K562 (cell line): ENCODE measurements around the gene TXNDC8. TPM values are rescaled to one million over a fixed set of nuclear protein-coding genes. Genes with fewer than 3 reads are reported as not detected.

Source experiments
- ATAC-seq: fragments of 200-7000 bp; cut with Tn5 transposase; 3 replicates; pipeline ENCODE4 v1.9.1; 2020; ENCODE audit warnings: moderate library complexity
- BruUV-seq: library from RNA; stranded (reverse); fragments of 400-500 nt; replicated peaks from 2 replicates; lab custom pipeline; 2021; lab: Mats Ljungman, UMichigan
- CTCF ChIA-PET: fragments of 300-600 bp; formaldehyde crosslinking; extraction: SDS; loops from one replicate; lab custom pipeline; 2021; ENCODE audit warnings: low intra/inter-chr PET ratio; lab: Yijun Ruan, JAX
- POLR2A ChIA-PET: fragments of 300-600, 350-650 bp; sonication (Branson Sonifier 250); formaldehyde crosslinking; extraction: SDS; loops from one replicate; lab custom pipeline; 2021; ENCODE audit warnings: antibody characterized with exemption, inconsistent platforms; lab: Yijun Ruan, JAX
- DNase-seq, 4 experiments: peaks; one replicate each; pipeline versions ENCODE4 v3.0.0 to v3.0.0-alpha.2; 2011 to 2018; ENCODE audit warnings: low spot score in 3 of 4, mixed read lengths in 3 of 4; ENCODE audit errors: extremely low read depth in 1 of 4
- FAIRE-seq: peaks from 2 replicates; lab custom pipeline; 2011; peaks lifted over from hg19 to GRCh38; lab: Jason Lieb, UNC
- H2AFZ ChIP-seq: 2 replicates; pipeline ENCODE4 v1.6.0; 2011; ENCODE audit warnings: low read depth, low read length, control low read depth, inconsistent platforms
- H3K27ac ChIP-seq: fragments of 200-600 bp; 3 replicates; pipeline ENCODE4 v1.8.0; 2011; ENCODE audit warnings: low read depth, mild to moderate bottlenecking, control low read depth, inconsistent platforms, low read length, moderate library complexity, mixed read lengths; ENCODE audit errors: extremely low read depth
- H3K27me3 ChIP-seq, 2 experiments: fragments of 300-600 bp in 1 of 2; 2 replicates in 1 of 2; 3 replicates in 1 of 2; pipeline versions ENCODE4 v1.6.0 to v1.8.0; 2011; ENCODE audit warnings: inconsistent platforms in 2 of 2, low read length in 2 of 2, mild to moderate bottlenecking in 1 of 2, mixed read lengths in 1 of 2, moderate library complexity in 1 of 2; ENCODE audit not compliant: control insufficient read depth in 2 of 2, insufficient read depth in 2 of 2
- H3K36me3 ChIP-seq: fragments of 300-600 bp; 3 replicates; pipeline ENCODE4 v1.8.0; 2011; ENCODE audit warnings: mild to moderate bottlenecking, low read length, inconsistent platforms; ENCODE audit not compliant: control insufficient read depth, insufficient read depth
- H3K4me1 ChIP-seq, 2 experiments: fragments of 200-600 bp in 1 of 2; replicated peaks in 1 of 2; 2 replicates in 1 of 2; 3 replicates in 1 of 2; pipeline versions ENCODE4 v1.5.1 to v1.8.0; 2011; ENCODE audit warnings: inconsistent platforms in 2 of 2, low read length in 2 of 2, mild to moderate bottlenecking in 1 of 2, mixed read lengths in 1 of 2, moderate library complexity in 1 of 2; ENCODE audit not compliant: control insufficient read depth in 2 of 2, insufficient read depth in 2 of 2
- H3K4me2 ChIP-seq: 2 replicates; pipeline ENCODE4 v1.6.1; 2011; ENCODE audit warnings: low read length, control low read depth, inconsistent platforms, mixed read lengths; ENCODE audit not compliant: insufficient read depth
- H3K4me3 ChIP-seq: fragments of 200-600 bp; sonication (generic), shearing (Covaris generic); 2 replicates; pipeline ENCODE4 v1.5.1; 2016; ENCODE audit warnings: control low read depth, inconsistent platforms
- H3K79me2 ChIP-seq: fragments of 200-600 bp; 3 replicates; pipeline ENCODE4 v1.8.0; 2011; ENCODE audit warnings: low read length, inconsistent platforms; ENCODE audit not compliant: control insufficient read depth, insufficient read depth
- H3K9ac ChIP-seq, 2 experiments: 2 replicates each; pipeline versions ENCODE4 v1.6.0 to v1.6.1; 2011; ENCODE audit warnings: low read depth in 2 of 2, low read length in 2 of 2, control low read depth in 1 of 2, inconsistent platforms in 1 of 2, mild to moderate bottlenecking in 1 of 2, mixed read lengths in 1 of 2; ENCODE audit not compliant: insufficient read depth in 1 of 2
- H3K9me1 ChIP-seq: one replicate; pipeline ENCODE4 v1.6.0; 2011; ENCODE audit warnings: inconsistent platforms, mild to moderate bottlenecking, low read length, moderate library complexity; ENCODE audit not compliant: control insufficient read depth, insufficient read depth
- H3K9me3 ChIP-seq: replicated peaks from 2 replicates; pipeline ENCODE4 v1.5.1; 2011; ENCODE audit warnings: low read depth, low read length, inconsistent platforms; ENCODE audit not compliant: control insufficient read depth, insufficient read depth
- H4K20me1 ChIP-seq: replicated peaks from 2 replicates; pipeline ENCODE4 v1.6.1; 2011; ENCODE audit warnings: low read length, inconsistent platforms, mixed read lengths; ENCODE audit not compliant: control insufficient read depth, insufficient read depth
- CEBPB ChIP-seq: fragments of 450-650 bp; IDR thresholded peaks from 2 replicates; pipeline ENCODE4 v1.6.1; 2016; ENCODE audit warnings: missing genetic modification characterization, missing compliant biosample characterization
- HEY1 ChIP-seq: fragments of 250-450 bp; sonication (Bioruptor Pico); IDR thresholded peaks from 2 replicates; pipeline ENCODE4 v1.5.0; 2020; ENCODE audit warnings: mild to moderate bottlenecking, moderate library complexity, borderline replicate concordance
- HMG20B ChIP-seq: fragments of 250-450 bp; sonication (Bioruptor Pico); IDR thresholded peaks from 2 replicates; pipeline ENCODE4 v1.5.0; 2021; ENCODE audit warnings: mild to moderate bottlenecking
- LARP7 ChIP-seq: fragments of 450-650 bp; IDR thresholded peaks from 2 replicates; pipeline ENCODE4 v1.6.1; 2016
- MAFF ChIP-seq: IDR thresholded peaks from 2 replicates; pipeline ENCODE4 v1.6.1; 2012; ENCODE audit warnings: low read length, improper control_type of control experiment
- MECOM ChIP-seq: fragments of 250-450 bp; sonication (Bioruptor Pico); IDR thresholded peaks from 2 replicates; pipeline ENCODE4 v1.8.0; 2022; ENCODE audit warnings: inconsistent platforms
- MTA1 ChIP-seq: fragments of 450-650 bp; IDR thresholded peaks from 2 replicates; pipeline ENCODE4 v1.6.1; 2017; ENCODE audit warnings: borderline replicate concordance
- NUFIP1 ChIP-seq: fragments of 450-650 bp; IDR thresholded peaks from 2 replicates; pipeline ENCODE4 v1.6.1; 2018; ENCODE audit not compliant: partially characterized antibody
- PYGO2 ChIP-seq: fragments of 450-650 bp; IDR thresholded peaks from 2 replicates; pipeline ENCODE4 v1.6.1; 2016; ENCODE audit warnings: mild to moderate bottlenecking, missing genetic modification characterization, moderate library complexity, missing compliant biosample characterization
- SRSF9 ChIP-seq: fragments of 200-400 bp; formaldehyde crosslinking; IDR thresholded peaks from 2 replicates; pipeline ENCODE4 v1.6.1; 2017; ENCODE audit warnings: low read depth, low read length, borderline replicate concordance
- TAF7 ChIP-seq: fragments of 450-650 bp; IDR thresholded peaks from 2 replicates; pipeline ENCODE4 v1.6.1; 2016; ENCODE audit warnings: missing genetic modification characterization, missing compliant biosample characterization
- TEAD1 ChIP-seq, 2 experiments: fragments of 450-650 bp in 1 of 2; sonication (generic) in 1 of 2; formaldehyde crosslinking; IDR thresholded peaks; 2 replicates each; pipeline versions ENCODE4 v1.4.0 to v1.8.0; 2020 to 2022; ENCODE audit warnings: mild to moderate bottlenecking in 2 of 2, missing genetic modification reagents in 1 of 2
- WHSC1 ChIP-seq: IDR thresholded peaks from one replicate; pipeline ENCODE4 v1.6.1; 2012; ENCODE audit warnings: low read length, control low read depth, inconsistent platforms
- ZC3H11A ChIP-seq: IDR thresholded peaks from 2 replicates; pipeline ENCODE4 v1.6.1; 2012; ENCODE audit warnings: low read depth, low read length, improper control_type of control experiment
- ZNF57 ChIP-seq: fragments of 450-650 bp; formaldehyde crosslinking; IDR thresholded peaks from 2 replicates; pipeline ENCODE4 v1.4.0; 2020; ENCODE audit warnings: mild to moderate bottlenecking, moderate library complexity
- WGBS: fragments of 100-300 bp; shearing (Covaris generic); methylation state at CpG from one replicate; pipeline ENCODE4 v1.1.6; 2016; ENCODE audit warnings: low coverage, mixed read lengths; ENCODE audit not compliant: insufficient coverage; ENCODE audit errors: missing lambda C conversion rate; 5-methylcytosine and 5-hydroxymethylcytosine counted together
- in situ Hi-C: fragments of 300-500 bp; cut with MboI; formaldehyde crosslinking; loops from 4 replicates; pipeline ENCODE4 v1.15.0; 2018; ENCODE audit warnings: inconsistent platforms, mixed read lengths
- intact Hi-C: fragments of 100-400 bp; cut with micrococcal nuclease; formaldehyde crosslinking; loops from 2 replicates; pipeline ENCODE4 v1.14.2; 2022
- polyA plus RNA-seq, 8 experiments: library from polyadenylated mRNA; depleted of rRNA in 4 of 8; stranded (reverse) in 5 of 8; unstranded in 3 of 8; fragments of >200 nt; fragmentation: Nextera tagmentation in 2 of 8; fragmentation: Illumina TruSeq in 1 of 8; extraction: Ambion mirVana in 2 of 8; extraction: Trizol in 1 of 8; gene quantifications; 2 replicates each; pipeline versions ENCODE4 v1.2.1 to v1.2.3, GENCODE V29; 2011 to 2014; ENCODE audit warnings: inconsistent platforms in 1 of 8, missing spikeins in 1 of 8
- total RNA-seq, 7 experiments: library from RNA; depleted of rRNA in 6 of 7; stranded (reverse); fragments of >200 nt in 6 of 7; fragmentation: Illumina TruSeq in 2 of 7; extraction: Trizol in 2 of 7; gene quantifications; 2 replicates each; pipeline versions ENCODE4 v1.2.1 to v1.2.3, GENCODE V29; 2011 to 2021; ENCODE audit warnings: low replicate concordance in 1 of 7
- TF ChIP-seq, protein P1 (sequence below): sonication (generic); formaldehyde crosslinking; IDR thresholded peaks from 2 replicates; pipeline ENCODE4 v1.8.0; 2023; ENCODE audit warnings: mild to moderate bottlenecking, missing genetic modification reagents

TXNDC8 gene
- total and polyA plus RNA-seq, 9 of the 15 experiments (the other 6 are each of a cell fraction or from before 2014, with no cell fraction given), result not detected

DNA sequence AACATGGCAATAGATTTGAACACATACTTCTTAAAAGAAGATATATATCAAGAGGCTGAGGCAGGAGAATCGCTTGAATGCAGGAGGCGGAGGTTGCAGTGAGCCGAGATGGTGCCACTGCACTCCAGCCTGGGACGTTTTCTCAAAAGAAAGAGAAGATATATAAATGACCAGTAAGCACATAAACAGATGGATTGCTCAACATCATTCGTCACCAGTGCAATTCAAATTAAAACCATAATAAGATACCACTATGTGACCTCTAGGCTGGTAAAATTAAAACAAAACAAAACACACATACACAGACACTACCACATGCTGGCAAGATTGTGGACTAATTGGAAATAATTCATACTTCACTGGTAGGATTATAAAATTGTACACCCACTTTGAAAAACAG is 76.0 kb downstream of the TXNDC8 start:
- H3K27ac ChIP-seq, result no peak overlapping the region
- CTCF ChIA-PET, result no interaction called here
- no peak overlapping the region for H3K4me3 ChIP-seq
- no peaks in the 10 kb centered on the region; the same call in 2 of the 3 replicates for H3K36me3 ChIP-seq
- in situ Hi-C loops, result no loop called here
- H3K9me3 ChIP-seq, result no peaks in the 10 kb centered on the region
- peaks cover 5 to 24% of the 10 kb centered on the region in 2 experiments for H3K4me1 ChIP-seq
- H3K9ac ChIP-seq, result no peak overlapping the region
- TF ChIP-seq CEBPB (0 out of 2 replicates have a peak, but pooled peaks have one; percentile 9), SRSF9 (no peak)
- POLR2A ChIA-PET, result interaction anchor here (0.7 to 6.3 kb wide), 2 partner anchors 10 to 277 kb away, joined by 3 to 94 read pairs; no protein-coding TSS in a partner anchor
- 50% methylated on average over 5 of the region's 5 CpGs for WGBS
- ATAC-seq (no peak), DNase-seq (no peak), FAIRE-seq (no peak)
- H2AFZ ChIP-seq, result no peak overlapping the region
- no peaks in the 10 kb centered on the region for H3K27me3 ChIP-seq
- peaks cover 16% of the 10 kb centered on the region; the same call in 2 of the 3 replicates for H3K79me2 ChIP-seq
- no peak overlapping the region for H3K4me2 ChIP-seq
- intact Hi-C loops, result no loop called here
- no peaks in the 10 kb centered on the region for H3K9me1 ChIP-seq
- BruUV-seq, result no TSS peak
- no peaks in the 10 kb centered on the region for H4K20me1 ChIP-seq

DNA sequence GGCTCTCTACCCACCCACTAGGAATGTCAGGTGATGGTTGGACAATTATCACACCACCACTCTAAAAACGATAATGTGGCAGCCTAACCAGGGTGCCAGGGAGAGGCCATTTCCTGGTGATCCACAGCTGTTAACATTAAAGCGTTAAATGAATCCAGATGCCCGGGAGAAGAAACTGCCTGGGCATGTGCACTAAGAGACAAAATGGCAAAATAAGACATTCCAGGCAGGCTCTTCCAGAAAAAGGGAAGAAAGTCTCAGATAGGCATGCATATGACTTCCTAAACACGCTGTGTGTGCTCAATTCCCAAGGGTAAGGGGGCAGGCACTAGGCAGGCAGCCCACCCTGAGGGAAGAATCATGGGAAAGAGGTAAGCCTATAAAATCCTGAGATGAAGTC is 76.8 kb downstream of the TXNDC8 start:
- DNase-seq (no peak), FAIRE-seq (no peak), ATAC-seq (no peak)
- H3K36me3 ChIP-seq, result no peaks in the 10 kb centered on the region; the same call in 2 of the 3 replicates
- no TSS peak for BruUV-seq
- H2AFZ ChIP-seq, result no peak overlapping the region
- H3K4me3 ChIP-seq, result no peak overlapping the region
- H3K4me1 ChIP-seq, result peaks cover 8 to 24% of the 10 kb centered on the region in 2 experiments
- WGBS, result 33% methylated on average over 4 of the region's 4 CpGs
- POLR2A ChIA-PET, result interaction anchor here (6.3 kb wide), 1 partner anchor 11 kb away, joined by 94 read pairs; no protein-coding TSS in a partner anchor
- no peak overlapping the region for H3K4me2 ChIP-seq
- H3K9me1 ChIP-seq, result no peaks in the 10 kb centered on the region
- H3K79me2 ChIP-seq, result peaks cover 21% of the 10 kb centered on the region
- H4K20me1 ChIP-seq, result no peaks in the 10 kb centered on the region
- in situ Hi-C loops (no loop called here), intact Hi-C loops (no loop called here)
- CTCF ChIA-PET, result no interaction called here
- no peak overlapping the region for H3K9ac ChIP-seq
- no peaks in the 10 kb centered on the region for H3K9me3 ChIP-seq
- no peak overlapping the region for H3K27ac ChIP-seq
- no peaks in the 10 kb centered on the region for H3K27me3 ChIP-seq
- TF ChIP-seq HMG20B (CRISPR knock-in tag) (no peak), HEY1 (no peak), TEAD1 (CRISPR knock-in tag; IDR thresholded peaks at IDR 0.05) (no peak), ZNF57 (CRISPR knock-in tag) (no peak), LARP7 (no peak), WHSC1 (no peak), PYGO2 (tag) (no peak), NUFIP1 (no peak), ZC3H11A (no peak), MTA1 (no peak), TAF7 (tag) (no peak), MAFF (no peak), MECOM (CRISPR knock-in tag) (no peak)
- TF ChIP-seq, protein P1, sequence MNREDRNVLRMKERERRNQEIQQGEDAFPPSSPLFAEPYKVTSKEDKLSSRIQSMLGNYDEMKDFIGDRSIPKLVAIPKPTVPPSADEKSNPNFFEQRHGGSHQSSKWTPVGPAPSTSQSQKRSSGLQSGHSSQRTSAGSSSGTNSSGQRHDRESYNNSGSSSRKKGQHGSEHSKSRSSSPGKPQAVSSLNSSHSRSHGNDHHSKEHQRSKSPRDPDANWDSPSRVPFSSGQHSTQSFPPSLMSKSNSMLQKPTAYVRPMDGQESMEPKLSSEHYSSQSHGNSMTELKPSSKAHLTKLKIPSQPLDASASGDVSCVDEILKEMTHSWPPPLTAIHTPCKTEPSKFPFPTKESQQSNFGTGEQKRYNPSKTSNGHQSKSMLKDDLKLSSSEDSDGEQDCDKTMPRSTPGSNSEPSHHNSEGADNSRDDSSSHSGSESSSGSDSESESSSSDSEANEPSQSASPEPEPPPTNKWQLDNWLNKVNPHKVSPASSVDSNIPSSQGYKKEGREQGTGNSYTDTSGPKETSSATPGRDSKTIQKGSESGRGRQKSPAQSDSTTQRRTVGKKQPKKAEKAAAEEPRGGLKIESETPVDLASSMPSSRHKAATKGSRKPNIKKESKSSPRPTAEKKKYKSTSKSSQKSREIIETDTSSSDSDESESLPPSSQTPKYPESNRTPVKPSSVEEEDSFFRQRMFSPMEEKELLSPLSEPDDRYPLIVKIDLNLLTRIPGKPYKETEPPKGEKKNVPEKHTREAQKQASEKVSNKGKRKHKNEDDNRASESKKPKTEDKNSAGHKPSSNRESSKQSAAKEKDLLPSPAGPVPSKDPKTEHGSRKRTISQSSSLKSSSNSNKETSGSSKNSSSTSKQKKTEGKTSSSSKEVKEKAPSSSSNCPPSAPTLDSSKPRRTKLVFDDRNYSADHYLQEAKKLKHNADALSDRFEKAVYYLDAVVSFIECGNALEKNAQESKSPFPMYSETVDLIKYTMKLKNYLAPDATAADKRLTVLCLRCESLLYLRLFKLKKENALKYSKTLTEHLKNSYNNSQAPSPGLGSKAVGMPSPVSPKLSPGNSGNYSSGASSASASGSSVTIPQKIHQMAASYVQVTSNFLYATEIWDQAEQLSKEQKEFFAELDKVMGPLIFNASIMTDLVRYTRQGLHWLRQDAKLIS (CRISPR knock-in tag), result no peak
